Erythroblast (primary cell): ENCODE data around the gene TCEA3.

Source experiments
- GATA1 ChIP-seq: IDR thresholded peaks from 2 replicates; pipeline ENCODE4 v1.6.1; 2011; ENCODE audit warnings: low read depth, mild to moderate bottlenecking, control low read depth, low read length, moderate library complexity
- POLR2A ChIP-seq: IDR thresholded peaks from 2 replicates; pipeline ENCODE4 v1.6.1; 2011; ENCODE audit warnings: mild to moderate bottlenecking, low read length

DNA sequence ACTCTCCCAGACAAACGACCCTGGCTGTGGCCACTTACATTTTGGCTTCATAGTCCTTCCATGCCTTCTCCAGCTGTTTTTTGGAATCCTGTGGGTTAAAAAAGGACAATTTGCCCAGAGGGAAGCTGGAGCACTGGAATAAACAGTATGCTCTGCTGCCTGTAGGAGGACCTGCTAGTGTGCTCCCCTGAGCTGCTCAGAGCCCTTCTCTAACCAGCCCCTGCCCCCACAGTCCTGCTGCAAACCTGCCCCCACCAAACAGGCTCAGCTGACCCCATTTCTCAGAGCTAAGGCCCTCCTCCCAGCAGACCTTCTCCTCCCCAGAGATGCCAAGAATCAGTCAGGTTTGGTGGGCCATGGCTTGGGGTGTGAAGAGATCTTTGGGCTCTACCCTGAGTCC lies 26.9 kb upstream of the TCEA3 start:
- TF ChIP-seq POLR2A: no peak
- no peak for TF ChIP-seq GATA1
